GM13976 (cell line): ENCODE measurements around the gene SUMO2.

Experiments used
- DNase-seq: peaks from one replicate; pipeline ENCODE4 v3.0.0; 2012; ENCODE audit warnings: low spot score
- CTCF ChIP-seq: IDR thresholded peaks from 2 replicates; pipeline ENCODE4 v1.5.1; 2012; ENCODE audit warnings: borderline replicate concordance, mild to moderate bottlenecking; ENCODE audit not compliant: insufficient read depth; ENCODE audit errors: extremely low read depth, missing control alignments, control extremely low read depth
- in situ Hi-C: fragments of 300-500 bp; cut with MboI; formaldehyde crosslinking; loops from one replicate; pipeline ENCODE4 v1.12.0; 2022; ENCODE audit warnings: low sequenced_read_pairs, mixed read lengths, inconsistent platforms; ENCODE audit not compliant: unreplicated experiment

The SUMO2 gene

GRCh38 chr17:75182569-75183436 lies at the start of gene SUMO2:
Gene SUMO2 (minus strand): TSS chr17:75182959. CDS start chr17:75182834, 125 bp downstream.
- in situ Hi-C loops, result no loop called here
- TF ChIP-seq CTCF, result no peak
- DNase-seq, result peak; percentile 99

- in situ Hi-C loops, result no loop called here
- no peak for DNase-seq
- no peak for TF ChIP-seq CTCF
Observed at GRCh38 chr17:75231741-75232464, 49.1 kb upstream of the SUMO2 start.

- no peak for TF ChIP-seq CTCF
- no peak for DNase-seq
- in situ Hi-C loops, result no loop called here
Observed at GRCh38 chr17:75231071-75231470, 48.3 kb upstream of the SUMO2 start.

- TF ChIP-seq CTCF, result no peak
- DNase-seq, result no peak
- in situ Hi-C loops, result no loop called here
Observed at GRCh38 chr17:75228847-75229246, 46.1 kb upstream of the SUMO2 start.

- in situ Hi-C loops, result no loop called here
- TF ChIP-seq CTCF, result no peak
Observed at GRCh38 chr17:75228305-75228704, 45.5 kb upstream of the SUMO2 start.

GRCh38 chr17:75227729-75228128 lies 45.0 kb upstream of the SUMO2 start:
- no peak for TF ChIP-seq CTCF
- in situ Hi-C loops, result no loop called here
- DNase-seq, result no peak

More at GRCh38 chr17:75228305-75228704, 45.5 kb upstream of the SUMO2 start:
- no peak for DNase-seq
